ENCODE results near the gene THADA. TPM values are rescaled to one million over a fixed set of nuclear protein-coding genes. Genes with fewer than 3 reads are reported as not detected.

The THADA gene
- total and polyA plus RNA-seq, 2 donors (not counting 1 experiment from before 2014, with no cell fraction given): 9.2 to 36.2 TPM

DNA sequence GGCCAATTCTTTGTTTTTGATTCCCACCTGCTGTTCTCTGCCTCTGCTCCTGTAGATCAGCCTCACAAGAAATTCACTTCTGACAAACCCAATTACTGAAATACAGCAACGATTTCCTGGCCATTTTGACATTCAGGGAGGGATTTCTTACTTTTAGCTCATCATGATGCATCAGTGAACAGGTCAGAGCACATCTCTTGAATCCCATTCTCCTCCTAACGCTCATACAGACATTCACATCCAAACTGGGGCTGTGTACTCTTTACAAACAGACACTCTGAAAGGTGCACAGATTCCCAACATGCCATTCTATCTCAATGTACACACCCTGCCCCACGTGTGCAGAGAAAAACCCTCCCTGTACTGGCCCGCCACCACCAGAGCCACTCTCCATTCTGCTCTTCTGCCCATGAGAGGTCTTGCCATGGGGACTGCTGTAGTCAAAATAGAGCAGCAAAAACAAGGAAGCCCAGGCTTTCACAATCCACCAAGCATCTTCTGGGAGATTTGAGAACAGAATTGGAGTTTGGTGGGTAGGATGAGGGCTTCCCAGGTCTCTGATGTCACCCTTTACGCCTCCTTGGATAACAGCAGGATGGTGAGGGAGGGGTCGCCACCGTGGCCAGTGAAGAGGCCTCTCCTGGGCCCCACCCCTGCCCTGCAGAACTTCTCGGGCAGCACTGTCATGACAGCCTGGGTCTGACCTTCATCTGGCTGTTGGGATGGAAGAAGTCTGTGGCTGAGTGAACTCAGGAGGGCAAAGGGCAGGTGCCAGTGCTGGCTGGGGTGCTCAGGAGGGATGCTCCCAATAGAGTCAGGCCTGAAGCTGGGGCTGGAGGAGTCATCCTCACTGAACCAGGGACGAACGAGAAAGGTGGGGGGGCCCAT lies 327.5 kb downstream of the THADA start:
- no peaks in the 10 kb centered on the region for H3K79me2 ChIP-seq (ENCODE audit: control insufficient read depth, insufficient read depth, low read length)
- H3K27me3 ChIP-seq (ENCODE audit: control insufficient read depth, insufficient read depth, low read length): no peaks in the 10 kb centered on the region
- peak overlapping the region; percentile 77 for H3K4me2 ChIP-seq (ENCODE audit: extremely low read depth, insufficient read depth, low read length)
- H3K36me3 ChIP-seq (ENCODE audit: control insufficient read depth, insufficient read depth, low read length): no peaks in the 10 kb centered on the region
- no peaks in the 10 kb centered on the region for H3K9me3 ChIP-seq (ENCODE audit: control insufficient read depth, insufficient read depth, low read depth, low read length)
- no peak overlapping the region for H2AFZ ChIP-seq (ENCODE audit: low read length)
- H3K4me1 ChIP-seq (ENCODE audit: control insufficient read depth, extremely low read depth, insufficient read depth, low read length): peaks cover 25% of the 10 kb centered on the region
- H3K27ac ChIP-seq (ENCODE audit: insufficient read depth, low read length): peak overlapping the region; percentile 88
- H3K4me3 ChIP-seq (replicated peaks in 1 of 4; ENCODE audit: control extremely low read depth in 1 of 4, insufficient read depth in 1 of 4, low read depth in 3 of 4, low read length in 4 of 4): peak overlapping the region in 3 of 4 experiments; percentile 8 to 20 (median 11)
- TF ChIP-seq EZH2 (IDR thresholded peaks at IDR 0.05; ENCODE audit: low read length, missing control alignments): no peak
- TF ChIP-seq, protein P1, sequence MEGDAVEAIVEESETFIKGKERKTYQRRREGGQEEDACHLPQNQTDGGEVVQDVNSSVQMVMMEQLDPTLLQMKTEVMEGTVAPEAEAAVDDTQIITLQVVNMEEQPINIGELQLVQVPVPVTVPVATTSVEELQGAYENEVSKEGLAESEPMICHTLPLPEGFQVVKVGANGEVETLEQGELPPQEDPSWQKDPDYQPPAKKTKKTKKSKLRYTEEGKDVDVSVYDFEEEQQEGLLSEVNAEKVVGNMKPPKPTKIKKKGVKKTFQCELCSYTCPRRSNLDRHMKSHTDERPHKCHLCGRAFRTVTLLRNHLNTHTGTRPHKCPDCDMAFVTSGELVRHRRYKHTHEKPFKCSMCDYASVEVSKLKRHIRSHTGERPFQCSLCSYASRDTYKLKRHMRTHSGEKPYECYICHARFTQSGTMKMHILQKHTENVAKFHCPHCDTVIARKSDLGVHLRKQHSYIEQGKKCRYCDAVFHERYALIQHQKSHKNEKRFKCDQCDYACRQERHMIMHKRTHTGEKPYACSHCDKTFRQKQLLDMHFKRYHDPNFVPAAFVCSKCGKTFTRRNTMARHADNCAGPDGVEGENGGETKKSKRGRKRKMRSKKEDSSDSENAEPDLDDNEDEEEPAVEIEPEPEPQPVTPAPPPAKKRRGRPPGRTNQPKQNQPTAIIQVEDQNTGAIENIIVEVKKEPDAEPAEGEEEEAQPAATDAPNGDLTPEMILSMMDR (conservative IDR thresholded peaks at IDR 0.05 in 1 of 2, IDR thresholded peaks at IDR 0.05 in 1 of 2; ENCODE audit: low read depth in 1 of 2, low read length in 2 of 2): no peak
- H4K20me1 ChIP-seq (ENCODE audit: control insufficient read depth, extremely low read depth, insufficient read depth, low read length): no peaks in the 10 kb centered on the region
- H3K9ac ChIP-seq (ENCODE audit: insufficient read depth, low read length): peak overlapping the region; percentile 39
- DNase-seq (ENCODE audit: low read depth in 2 of 2): no peak

DNA sequence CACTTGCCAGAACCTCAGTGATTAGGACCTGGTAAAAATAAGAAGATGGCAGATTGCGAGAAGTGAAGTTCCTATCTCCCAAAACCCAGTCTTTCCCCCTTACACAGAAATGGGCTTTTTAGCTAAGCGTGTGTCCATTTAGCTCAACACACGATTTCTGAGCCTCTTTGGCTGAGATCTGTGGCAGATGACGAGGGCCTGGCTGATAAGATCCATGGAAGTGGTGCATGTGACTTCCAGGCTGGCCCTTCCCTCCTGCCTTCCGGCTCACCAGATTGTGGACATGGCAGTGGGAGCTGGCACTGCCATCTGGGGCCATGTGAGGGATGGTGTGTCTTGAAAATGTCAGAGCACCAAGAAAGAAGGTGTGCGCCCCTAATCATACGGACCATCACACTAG lies 328.5 kb downstream of the THADA start:
- no peak overlapping the region for H3K9ac ChIP-seq (ENCODE audit: insufficient read depth, low read length)
- H3K27me3 ChIP-seq (ENCODE audit: control insufficient read depth, insufficient read depth, low read length): no peaks in the 10 kb centered on the region
- no peak overlapping the region for H3K27ac ChIP-seq (ENCODE audit: insufficient read depth, low read length)
- H3K4me1 ChIP-seq (ENCODE audit: control insufficient read depth, extremely low read depth, insufficient read depth, low read length): peaks cover 24% of the 10 kb centered on the region
- no peak overlapping the region for H3K4me2 ChIP-seq (ENCODE audit: extremely low read depth, insufficient read depth, low read length)
- H3K36me3 ChIP-seq (ENCODE audit: control insufficient read depth, insufficient read depth, low read length): no peaks in the 10 kb centered on the region
- H3K79me2 ChIP-seq (ENCODE audit: control insufficient read depth, insufficient read depth, low read length): no peaks in the 10 kb centered on the region
- no peak for TF ChIP-seq EZH2 (IDR thresholded peaks at IDR 0.05; ENCODE audit: low read length, missing control alignments)
- TF ChIP-seq, protein P1 (conservative IDR thresholded peaks at IDR 0.05 in 1 of 2, IDR thresholded peaks at IDR 0.05 in 1 of 2; ENCODE audit: low read depth in 1 of 2, low read length in 2 of 2): no peak
- H4K20me1 ChIP-seq (ENCODE audit: control insufficient read depth, extremely low read depth, insufficient read depth, low read length): no peaks in the 10 kb centered on the region
- no peaks in the 10 kb centered on the region for H3K9me3 ChIP-seq (ENCODE audit: control insufficient read depth, insufficient read depth, low read depth, low read length)
- no peak overlapping the region for H2AFZ ChIP-seq (ENCODE audit: low read length)
- no peak for DNase-seq (ENCODE audit: low read depth in 2 of 2)
- no peak overlapping the region for H3K4me3 ChIP-seq (replicated peaks in 1 of 4; ENCODE audit: control extremely low read depth in 1 of 4, insufficient read depth in 1 of 4, low read depth in 3 of 4, low read length in 4 of 4)

DNA sequence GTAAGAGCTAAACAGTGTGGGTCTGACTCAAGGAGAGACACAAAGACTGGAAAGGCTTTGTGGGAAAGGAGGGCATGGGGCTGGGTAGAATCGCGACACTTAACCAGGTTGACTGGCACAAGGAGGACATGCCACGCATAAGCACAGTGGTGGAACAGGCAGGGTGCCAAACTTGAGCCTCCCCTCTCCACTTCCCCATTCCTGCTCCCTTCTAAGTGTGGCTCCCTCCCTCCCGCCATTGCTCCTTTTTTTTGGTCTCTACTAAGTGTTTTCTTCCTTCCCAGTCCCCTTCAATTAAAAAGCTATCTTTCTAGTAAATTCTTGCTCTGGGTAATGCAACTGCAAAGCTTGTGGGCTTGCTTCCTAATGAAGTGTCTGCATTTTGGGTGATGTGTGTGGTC lies 329.1 kb downstream of the THADA start:
- no peaks in the 10 kb centered on the region for H3K9me3 ChIP-seq (ENCODE audit: control insufficient read depth, insufficient read depth, low read depth, low read length)
- no peak for DNase-seq (ENCODE audit: low read depth in 2 of 2)
- H3K36me3 ChIP-seq (ENCODE audit: control insufficient read depth, insufficient read depth, low read length): no peaks in the 10 kb centered on the region
- H3K9ac ChIP-seq (ENCODE audit: insufficient read depth, low read length): no peak overlapping the region
- peaks cover 24% of the 10 kb centered on the region for H3K4me1 ChIP-seq (ENCODE audit: control insufficient read depth, extremely low read depth, insufficient read depth, low read length)
- no peak overlapping the region for H3K27ac ChIP-seq (ENCODE audit: insufficient read depth, low read length)
- no peak overlapping the region for H2AFZ ChIP-seq (ENCODE audit: low read length)
- H3K79me2 ChIP-seq (ENCODE audit: control insufficient read depth, insufficient read depth, low read length): no peaks in the 10 kb centered on the region
- no peak overlapping the region for H3K4me2 ChIP-seq (ENCODE audit: extremely low read depth, insufficient read depth, low read length)
- TF ChIP-seq, protein P1 (conservative IDR thresholded peaks at IDR 0.05 in 1 of 2, IDR thresholded peaks at IDR 0.05 in 1 of 2; ENCODE audit: low read depth in 1 of 2, low read length in 2 of 2): no peak
- no peak for TF ChIP-seq EZH2 (IDR thresholded peaks at IDR 0.05; ENCODE audit: low read length, missing control alignments)
- no peaks in the 10 kb centered on the region for H3K27me3 ChIP-seq (ENCODE audit: control insufficient read depth, insufficient read depth, low read length)
- H3K4me3 ChIP-seq (replicated peaks in 1 of 4; ENCODE audit: control extremely low read depth in 1 of 4, insufficient read depth in 1 of 4, low read depth in 3 of 4, low read length in 4 of 4): no peak overlapping the region
- H4K20me1 ChIP-seq (ENCODE audit: control insufficient read depth, extremely low read depth, insufficient read depth, low read length): no peaks in the 10 kb centered on the region
